HUES48 (cell line): ENCODE data around the gene CST3.

ENCODE experiments used
- H3K27ac ChIP-seq: one replicate; pipeline ENCODE4 v1.7.0; 2013; ENCODE audit warnings: low read depth, low read length, inconsistent platforms
- H3K27me3 ChIP-seq: 2 replicates; pipeline ENCODE4 v1.6.1; 2013; ENCODE audit warnings: mild to moderate bottlenecking, low read length; ENCODE audit not compliant: control insufficient read depth, insufficient read depth
- H3K36me3 ChIP-seq: 2 replicates; pipeline ENCODE4 v1.6.1; 2013; ENCODE audit warnings: low read length; ENCODE audit not compliant: control insufficient read depth, insufficient read depth
- H3K4me1 ChIP-seq: 2 replicates; pipeline ENCODE4 v1.6.1; 2013; ENCODE audit warnings: mild to moderate bottlenecking, low read length; ENCODE audit not compliant: control insufficient read depth, insufficient read depth
- H3K4me3 ChIP-seq: 2 replicates; pipeline ENCODE4 v1.5.1; 2013; ENCODE audit warnings: mild to moderate bottlenecking, low read depth, low read length
- H3K9ac ChIP-seq: 2 replicates; pipeline ENCODE4 v1.6.1; 2013; ENCODE audit warnings: mild to moderate bottlenecking, low read depth, low read length, moderate library complexity
- H3K9me3 ChIP-seq: 2 replicates; pipeline ENCODE4 v1.6.1; 2013; ENCODE audit warnings: low read length; ENCODE audit not compliant: control insufficient read depth, insufficient read depth

The CST3 gene

DNA sequence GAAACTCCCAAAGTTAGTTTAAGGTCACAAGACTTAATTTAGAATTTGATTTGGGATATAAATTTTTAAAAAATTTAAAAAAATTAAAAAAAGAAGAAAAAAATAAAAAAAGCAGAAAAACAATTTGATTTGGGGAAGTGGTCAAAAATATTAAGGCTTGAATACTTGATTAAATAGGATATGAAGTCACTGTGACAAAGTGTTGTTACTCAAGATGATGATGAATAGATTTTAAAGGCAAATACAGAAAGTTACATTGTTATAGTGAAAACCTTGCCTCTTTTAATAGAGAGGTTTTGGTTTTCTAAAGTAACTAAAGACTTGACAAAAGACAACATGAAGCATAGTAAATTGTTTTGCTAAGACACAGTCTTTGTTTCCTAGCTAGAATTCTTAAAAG, 39.3 kb downstream of the CST3 start:
- no peak overlapping the region for H3K27ac ChIP-seq
- H3K4me3 ChIP-seq = no peak overlapping the region
- no peaks in the 10 kb centered on the region for H3K36me3 ChIP-seq
- peaks cover 8% of the 10 kb centered on the region for H3K4me1 ChIP-seq
- H3K27me3 ChIP-seq = no peaks in the 10 kb centered on the region
- no peak overlapping the region for H3K9ac ChIP-seq
- no peaks in the 10 kb centered on the region for H3K9me3 ChIP-seq

DNA sequence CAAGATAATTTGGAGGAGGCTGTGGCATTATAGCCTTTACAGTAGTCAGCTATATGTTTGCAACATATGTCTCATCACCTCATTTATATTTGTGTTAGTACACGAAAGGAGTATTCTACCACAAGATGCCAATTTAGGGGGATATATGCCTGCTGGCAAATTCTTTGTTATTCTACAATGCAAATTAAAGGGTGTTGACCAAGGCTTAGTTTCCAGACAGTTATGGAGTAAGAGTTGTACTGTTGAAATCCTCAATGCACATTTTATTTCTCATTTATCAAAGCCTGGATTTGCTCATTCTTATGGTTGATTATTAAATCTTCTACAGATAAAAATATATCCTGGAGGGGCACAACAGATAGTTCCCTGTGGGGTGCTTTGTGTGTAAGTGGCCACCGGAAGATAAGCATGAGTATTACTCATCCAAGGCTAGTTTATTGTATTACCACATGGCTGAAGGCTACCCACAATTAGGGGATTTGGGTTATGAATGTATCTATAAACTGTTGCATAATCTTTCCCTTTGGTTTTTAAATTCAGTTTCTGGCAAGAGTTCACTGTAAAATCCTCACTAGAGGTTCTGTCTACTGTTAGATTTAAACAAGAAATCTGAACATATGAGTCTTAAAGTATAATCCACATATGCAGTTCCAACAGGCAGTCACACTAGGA, 41.0 kb downstream of the CST3 start:
- Histone ChIP-seq H3K9me3 (no peaks in the 10 kb centered on the region), H3K27ac (no peak overlapping the region), H3K4me1 (peaks cover 8% of the 10 kb centered on the region), H3K9ac (no peak overlapping the region), H3K4me3 (no peak overlapping the region), H3K27me3 (no peaks in the 10 kb centered on the region), H3K36me3 (no peaks in the 10 kb centered on the region)

DNA sequence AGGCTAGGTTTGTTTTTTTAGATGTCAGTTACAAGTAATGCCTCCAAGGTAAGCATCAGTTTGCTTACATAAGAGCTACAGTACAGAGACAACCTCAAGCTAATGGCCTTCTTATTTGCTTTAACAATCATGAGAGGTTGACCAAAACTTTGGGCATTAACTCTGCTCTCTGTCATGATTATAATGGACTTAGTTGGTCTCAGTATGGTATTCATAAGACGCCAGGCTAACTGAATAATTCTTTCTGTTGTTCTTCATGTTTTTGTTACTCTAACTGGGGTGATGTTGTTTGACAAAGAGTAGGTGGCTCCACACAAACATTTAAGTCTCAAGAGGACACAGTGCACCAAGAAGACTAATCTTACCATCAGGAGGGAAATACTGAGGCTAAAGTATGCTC, 41.8 kb downstream of the CST3 start:
- Histone ChIP-seq H3K27ac (no peak overlapping the region), H3K4me3 (no peak overlapping the region), H3K27me3 (no peaks in the 10 kb centered on the region), H3K36me3 (no peaks in the 10 kb centered on the region), H3K4me1 (peaks cover 8% of the 10 kb centered on the region), H3K9me3 (no peaks in the 10 kb centered on the region), H3K9ac (no peak overlapping the region)

DNA sequence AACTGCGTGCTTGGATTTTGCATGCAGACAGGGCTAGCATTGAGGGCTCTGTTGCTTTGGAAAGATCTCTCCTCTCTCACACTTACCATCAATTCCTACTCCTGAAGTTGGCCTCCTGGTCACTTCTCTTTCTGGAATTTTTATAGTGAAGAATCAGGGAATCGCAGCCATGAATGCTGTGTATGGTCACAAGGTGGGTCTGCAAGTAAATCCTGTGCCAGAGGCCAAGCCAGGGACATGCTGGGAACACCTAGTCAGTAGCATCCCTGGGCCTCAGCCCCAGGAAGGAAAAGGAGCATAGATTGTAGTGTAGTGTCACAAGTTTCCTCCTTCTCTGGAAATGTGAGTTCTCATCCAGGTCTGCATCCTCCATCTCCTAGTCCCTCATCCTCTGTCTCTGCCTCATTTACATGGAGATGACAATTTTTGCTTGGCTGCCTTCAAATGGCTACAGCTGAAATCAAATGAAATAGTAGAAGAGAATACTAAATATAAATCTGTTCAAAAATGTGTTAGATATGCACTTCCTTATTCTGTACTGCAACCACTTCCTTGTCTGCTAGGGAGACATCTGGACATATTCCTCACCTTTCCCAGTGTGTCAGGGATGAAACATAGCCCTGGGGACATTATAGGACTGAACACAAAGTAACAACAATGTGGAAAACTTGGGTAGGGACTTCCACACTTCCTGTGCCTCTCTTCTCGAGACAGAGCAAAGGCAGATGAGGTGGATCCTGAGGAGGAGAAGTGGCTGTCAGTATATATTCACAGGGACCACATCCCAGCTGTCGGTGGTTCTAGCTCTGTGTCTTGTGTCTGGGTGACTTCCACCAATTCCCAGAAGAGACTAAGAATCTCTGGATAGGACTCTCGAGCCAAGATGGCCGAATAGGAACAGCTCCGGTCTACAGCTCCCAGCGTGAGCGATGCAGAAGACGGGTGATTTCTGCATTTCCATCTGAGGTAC, 49.0 kb downstream of the CST3 start:
- Histone ChIP-seq H3K9me3 (no peaks in the 10 kb centered on the region), H3K36me3 (no peaks in the 10 kb centered on the region), H3K9ac (no peak overlapping the region), H3K4me3 (no peak overlapping the region), H3K27me3 (no peaks in the 10 kb centered on the region), H3K4me1 (no peaks in the 10 kb centered on the region; the same call in 1 of the 2 replicates), H3K27ac (no peak overlapping the region)

DNA sequence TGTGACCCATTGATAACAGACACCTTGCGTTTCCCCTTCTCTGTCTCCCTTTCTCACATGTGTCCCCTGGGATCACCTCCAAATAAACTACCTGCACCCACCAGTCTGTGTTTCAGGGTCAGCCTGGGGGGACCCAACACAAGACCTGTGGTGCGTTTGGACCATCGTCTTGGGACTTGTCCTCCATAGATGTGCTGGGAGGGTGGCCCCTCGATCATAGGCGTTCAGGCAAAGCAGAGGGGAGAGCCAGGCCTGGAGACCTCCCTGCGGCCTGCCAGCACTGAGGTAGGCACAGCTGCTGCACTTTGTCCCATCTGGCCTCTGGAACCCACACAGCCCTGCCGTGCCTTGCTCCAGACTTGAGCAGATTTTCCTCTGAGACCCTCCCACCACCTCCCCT, 50.1 kb downstream of the CST3 start:
- Histone ChIP-seq H3K36me3 (no peaks in the 10 kb centered on the region), H3K27ac (no peak overlapping the region), H3K4me1 (no peaks in the 10 kb centered on the region; the same call in 1 of the 2 replicates), H3K27me3 (no peaks in the 10 kb centered on the region), H3K9ac (no peak overlapping the region), H3K4me3 (no peak overlapping the region), H3K9me3 (no peaks in the 10 kb centered on the region)

DNA sequence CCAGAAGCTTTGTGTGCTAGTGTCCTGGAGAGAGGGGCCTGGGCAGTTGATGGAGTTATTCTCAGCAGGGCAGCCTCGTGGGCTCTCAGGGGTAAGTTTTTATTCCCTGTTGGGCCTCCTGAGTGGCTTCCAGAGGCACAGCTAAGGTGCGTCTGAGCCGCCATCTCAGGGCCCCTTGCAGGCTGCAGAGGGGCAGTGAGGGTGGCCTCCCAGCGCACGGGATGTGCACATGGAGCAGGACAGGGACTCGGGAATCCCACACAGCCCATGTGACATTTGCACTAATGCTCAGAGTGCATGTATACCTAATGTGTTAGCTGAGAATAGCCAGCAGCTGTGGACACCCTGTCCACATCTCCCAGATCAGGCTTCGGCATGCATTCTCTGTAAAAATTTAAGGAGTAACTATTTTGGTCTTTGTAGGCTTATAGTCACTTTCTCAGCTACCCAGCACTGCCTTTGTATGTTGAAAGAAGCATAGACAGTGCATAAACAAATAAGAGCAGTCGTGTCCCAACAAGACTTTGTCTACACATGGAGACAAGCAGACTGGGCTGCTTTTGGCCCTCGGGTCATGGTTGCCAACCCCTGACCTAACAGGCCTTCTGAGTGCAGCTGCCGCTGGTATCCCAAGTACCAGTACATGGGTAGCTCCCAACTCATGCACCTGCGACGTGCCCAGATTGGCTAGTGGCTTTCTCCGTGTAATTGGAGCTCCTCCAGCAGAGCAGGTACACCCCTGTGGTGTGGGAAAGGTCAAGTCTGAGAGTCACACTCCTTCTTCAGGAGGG, 50.8 kb downstream of the CST3 start:
- Histone ChIP-seq H3K4me3 (no peak overlapping the region), H3K9ac (no peak overlapping the region), H3K4me1 (no peaks in the 10 kb centered on the region; the same call in 1 of the 2 replicates), H3K36me3 (no peaks in the 10 kb centered on the region), H3K27me3 (no peaks in the 10 kb centered on the region), H3K9me3 (no peaks in the 10 kb centered on the region), H3K27ac (no peak overlapping the region)

DNA sequence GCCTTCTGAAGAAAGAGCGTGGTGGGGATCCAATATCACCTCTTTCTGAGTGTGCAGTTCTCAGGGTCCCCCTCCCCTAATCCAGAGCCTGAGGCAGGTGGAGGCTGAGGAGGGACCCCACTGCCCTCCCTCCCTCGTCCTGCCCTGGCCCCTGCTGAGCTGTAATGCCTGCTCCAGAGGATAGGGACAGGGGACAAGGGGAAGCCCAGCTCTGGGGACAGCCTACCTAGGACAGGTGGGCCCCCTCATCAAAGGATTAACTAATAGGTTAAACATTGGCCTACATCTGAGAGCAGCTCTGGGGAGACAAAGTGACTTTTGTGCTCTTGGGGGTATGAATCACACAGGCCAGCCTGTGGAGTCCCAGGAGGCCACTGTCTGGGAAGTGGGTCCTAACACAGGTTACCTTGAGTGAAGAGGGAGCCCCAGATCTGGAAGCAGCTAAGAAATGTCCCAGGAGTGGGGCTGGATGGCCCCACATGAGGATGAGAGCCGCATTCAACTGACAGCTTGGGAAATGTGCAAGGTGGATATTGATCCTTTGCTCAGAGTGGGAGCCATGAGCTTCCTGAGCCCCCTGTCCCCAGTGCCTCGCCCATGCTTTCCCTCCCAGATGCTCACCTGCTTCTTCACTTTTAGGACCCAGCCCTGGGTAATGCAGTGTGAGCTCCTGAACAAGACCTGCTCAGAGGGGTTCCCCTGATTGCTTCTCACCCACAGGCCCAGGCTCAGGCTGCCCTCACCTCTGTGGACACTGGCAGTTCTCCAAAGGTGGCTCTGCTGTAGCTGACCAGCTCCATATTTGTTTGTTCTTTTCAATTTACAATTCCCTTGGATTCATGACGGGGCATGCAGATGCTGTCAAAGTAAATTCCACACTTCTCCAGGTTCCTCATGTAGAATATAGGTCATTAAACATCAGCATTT, 51.7 kb downstream of the CST3 start:
- no peak overlapping the region for H3K4me3 ChIP-seq
- no peaks in the 10 kb centered on the region for H3K27me3 ChIP-seq
- H3K36me3 ChIP-seq = no peaks in the 10 kb centered on the region
- no peaks in the 10 kb centered on the region for H3K9me3 ChIP-seq
- H3K4me1 ChIP-seq = no peaks in the 10 kb centered on the region; the same call in 1 of the 2 replicates
- no peak overlapping the region for H3K9ac ChIP-seq
- H3K27ac ChIP-seq = no peak overlapping the region

DNA sequence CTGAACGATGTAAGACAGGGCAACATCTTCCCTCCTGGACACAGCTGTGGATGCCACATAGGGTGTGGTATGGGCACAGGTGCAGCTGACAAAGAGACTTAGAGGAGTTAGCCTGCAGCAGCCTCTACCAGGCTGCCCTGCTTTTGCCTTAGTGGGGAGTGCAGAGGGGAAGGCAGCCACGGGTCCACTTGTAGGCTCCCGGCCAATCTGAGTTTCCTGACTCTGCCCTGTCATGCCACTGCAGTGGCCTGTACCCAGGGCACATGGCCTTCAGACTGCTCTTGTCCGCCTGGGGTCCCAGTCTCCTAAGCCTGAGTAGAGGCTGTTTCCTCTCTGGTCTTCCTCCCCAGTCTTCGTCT, 52.3 kb downstream of the CST3 start:
- no peak overlapping the region for H3K27ac ChIP-seq
- H3K9ac ChIP-seq = no peak overlapping the region
- no peaks in the 10 kb centered on the region for H3K27me3 ChIP-seq
- H3K4me3 ChIP-seq = no peak overlapping the region
- H3K4me1 ChIP-seq = no peaks in the 10 kb centered on the region; the same call in 1 of the 2 replicates
- no peaks in the 10 kb centered on the region for H3K9me3 ChIP-seq
- H3K36me3 ChIP-seq = no peaks in the 10 kb centered on the region

DNA sequence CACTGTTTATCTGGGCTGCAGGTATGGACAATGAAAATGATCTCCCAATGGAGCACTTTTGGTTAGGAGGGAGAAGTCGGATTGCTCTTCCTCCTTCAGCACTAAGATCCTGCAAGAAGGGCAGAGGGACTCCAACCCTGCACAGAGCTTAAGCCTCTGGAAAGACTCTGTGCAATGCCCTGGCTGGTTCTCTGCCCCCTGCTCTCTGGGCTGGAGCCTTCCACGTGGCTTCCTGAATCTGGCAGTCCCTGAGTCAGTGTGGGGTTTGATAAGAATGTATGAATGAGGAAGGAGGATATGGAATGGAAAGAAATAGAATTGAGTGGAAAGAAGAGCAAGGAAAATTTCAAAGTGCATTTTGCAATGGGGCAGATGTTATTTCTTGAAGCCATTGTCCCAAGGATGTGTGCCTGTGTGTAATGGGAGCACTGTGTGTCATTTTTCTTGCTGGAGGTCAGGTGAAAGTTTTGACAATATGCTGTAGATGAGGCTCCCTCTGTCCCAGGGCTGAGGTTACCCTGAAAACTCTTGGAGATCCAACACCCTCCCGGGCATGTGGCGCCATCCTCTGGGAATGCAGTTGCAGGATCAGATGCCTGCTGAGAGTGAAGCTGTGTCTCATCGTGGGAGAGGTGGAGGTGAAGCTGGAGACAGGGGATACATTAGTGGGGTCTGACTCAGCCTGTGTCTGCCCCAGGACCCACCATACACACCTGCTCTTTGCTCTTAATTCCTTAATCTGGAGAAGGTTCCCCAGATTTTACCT, 53.1 kb downstream of the CST3 start:
- H3K4me1 ChIP-seq = no peaks in the 10 kb centered on the region; the same call in 1 of the 2 replicates
- no peaks in the 10 kb centered on the region for H3K27me3 ChIP-seq
- H3K4me3 ChIP-seq = no peak overlapping the region
- no peak overlapping the region for H3K27ac ChIP-seq
- no peak overlapping the region for H3K9ac ChIP-seq
- H3K36me3 ChIP-seq = no peaks in the 10 kb centered on the region
- no peaks in the 10 kb centered on the region for H3K9me3 ChIP-seq
